Measurements from ENCODE around the gene MFSD8. TPM values are rescaled to one million over a fixed set of nuclear protein-coding genes. Genes with fewer than 3 reads are reported as not detected.
"Not testable (repeated sequence)": the region's sequence is repeated elsewhere in the genome, so short reads cannot be mapped to it uniquely, and the experiment has no call there.

The MFSD8 gene
- total RNA-seq, 1 donor from 2014 or later, result 9.4 TPM

GRCh38 chr4:127959794-127960193 is 5.2 kb downstream of the MFSD8 start:
- intact Hi-C loops (cut with micrococcal nuclease), result no loop called here
- no peak for ATAC-seq
- no peak for DNase-seq

DNA sequence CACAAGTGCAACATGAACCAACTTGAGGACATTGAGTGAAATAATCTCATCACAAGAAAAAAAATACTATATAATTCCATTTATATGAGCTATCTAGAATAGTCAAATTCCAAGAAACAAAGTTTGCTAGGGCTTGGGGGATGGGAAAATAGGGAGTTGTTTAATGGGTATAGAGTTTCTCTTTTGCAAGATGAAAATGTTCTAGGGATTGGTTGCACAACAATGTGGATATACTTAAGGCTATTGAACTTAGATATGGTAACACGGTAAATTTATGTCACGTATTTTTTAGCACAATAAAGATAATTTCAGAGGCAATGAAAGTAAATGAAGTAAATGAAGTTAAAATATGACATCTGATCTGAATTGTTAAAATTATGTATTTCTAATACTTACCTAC is 7.9 kb downstream of the MFSD8 start:
- ATAC-seq (no peak), DNase-seq (no peak)
- intact Hi-C loops (cut with micrococcal nuclease), result no loop called here

DNA sequence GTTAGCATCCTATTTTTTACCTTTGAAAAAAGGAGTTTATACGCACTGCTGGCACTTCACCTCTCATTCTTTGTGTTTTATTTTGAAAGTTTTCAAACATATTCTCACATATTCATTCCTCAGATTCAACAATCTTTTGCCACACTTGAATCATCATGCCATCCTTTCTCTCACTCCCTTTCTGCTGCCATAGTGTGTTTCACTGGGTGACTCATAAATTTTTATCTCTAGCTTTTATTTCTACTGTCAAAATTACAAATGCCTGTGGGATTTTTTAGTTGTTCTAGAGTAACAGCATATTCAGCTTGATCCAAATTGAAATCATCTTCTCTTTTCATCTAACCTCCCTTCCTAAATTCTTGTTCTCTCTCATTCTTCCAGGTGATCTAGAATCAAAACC is 28.0 kb downstream of the MFSD8 start:
- no peak for ATAC-seq
- DNase-seq, result no peak
- intact Hi-C loops (cut with micrococcal nuclease), result no loop called here

DNA sequence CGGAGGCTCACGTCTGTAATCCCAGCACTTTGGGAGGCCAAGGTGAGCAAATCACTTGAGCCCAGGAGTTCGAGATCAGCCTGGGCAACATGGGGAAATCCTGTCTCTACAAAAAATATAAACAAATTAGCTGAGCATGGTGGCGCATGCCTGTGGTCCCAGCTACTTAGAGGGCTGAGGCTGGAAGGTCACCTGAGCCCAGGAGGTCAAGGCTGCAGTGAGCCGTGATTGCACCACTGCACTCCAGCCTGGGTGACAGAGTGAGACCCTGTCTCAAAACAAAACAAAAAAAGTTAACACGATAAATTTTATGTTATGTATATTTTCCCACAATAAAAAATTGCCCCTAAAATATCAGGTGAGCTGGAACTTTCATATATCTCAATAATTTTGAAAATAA is 33.1 kb downstream of the MFSD8 start:
- ATAC-seq; DNase-seq; intact Hi-C loops (cut with micrococcal nuclease): not testable (repeated sequence)

DNA sequence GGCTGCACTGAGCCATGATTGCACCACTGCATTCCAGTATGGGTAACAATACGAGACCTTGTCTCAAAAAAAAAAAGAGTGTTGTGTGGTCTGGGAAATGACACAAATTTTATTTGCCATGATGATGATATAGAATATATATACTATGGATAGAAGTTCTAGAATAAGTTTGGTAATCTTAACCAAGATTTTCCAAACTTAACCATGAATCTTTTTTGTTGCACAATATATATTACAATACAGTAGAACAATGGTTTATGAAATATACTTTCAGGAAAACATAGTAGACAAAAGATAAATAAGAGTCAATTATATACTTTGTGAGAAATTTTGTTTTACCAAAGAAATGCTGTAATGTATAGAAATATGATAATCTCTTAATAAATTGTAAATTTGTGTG is 34.8 kb downstream of the MFSD8 start:
- ATAC-seq (no peak), DNase-seq (no peak)
- intact Hi-C loops (cut with micrococcal nuclease), result no loop called here

DNA sequence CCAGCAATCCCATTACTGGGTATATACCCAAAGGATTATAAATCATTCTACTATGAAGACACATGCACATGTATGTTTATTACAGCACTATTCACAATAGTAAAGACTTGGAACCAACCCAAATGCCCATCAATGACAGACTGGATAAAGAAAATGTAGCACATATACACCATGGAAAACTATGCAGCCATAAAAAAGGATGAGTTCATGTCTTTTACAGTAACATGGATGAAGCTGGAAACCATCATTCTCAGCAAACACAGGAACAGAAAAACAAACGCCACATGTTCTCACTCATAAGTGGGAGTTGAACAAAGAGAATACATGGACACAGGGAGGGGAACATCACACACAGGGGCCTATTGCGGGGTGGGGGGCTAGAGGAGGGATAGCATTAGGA is 39.3 kb downstream of the MFSD8 start:
- intact Hi-C loops (cut with micrococcal nuclease); ATAC-seq; DNase-seq: not testable (repeated sequence)

GRCh38 chr4:127922226-127922625 is 42.7 kb downstream of the MFSD8 start:
- DNase-seq, result no peak
- ATAC-seq, result no peak
- intact Hi-C loops (cut with micrococcal nuclease), result no loop called here

- intact Hi-C loops (cut with micrococcal nuclease), result no loop called here
- ATAC-seq, result no peak
- no peak for DNase-seq
These were observed 44.5 kb downstream of the MFSD8 start for GRCh38 chr4:127920521-127920920.

- intact Hi-C loops (cut with micrococcal nuclease), result no loop called here
- DNase-seq (no peak), ATAC-seq (peak; percentile 97)
These were observed 47.8 kb downstream of the MFSD8 start for GRCh38 chr4:127917151-127917550.

DNA sequence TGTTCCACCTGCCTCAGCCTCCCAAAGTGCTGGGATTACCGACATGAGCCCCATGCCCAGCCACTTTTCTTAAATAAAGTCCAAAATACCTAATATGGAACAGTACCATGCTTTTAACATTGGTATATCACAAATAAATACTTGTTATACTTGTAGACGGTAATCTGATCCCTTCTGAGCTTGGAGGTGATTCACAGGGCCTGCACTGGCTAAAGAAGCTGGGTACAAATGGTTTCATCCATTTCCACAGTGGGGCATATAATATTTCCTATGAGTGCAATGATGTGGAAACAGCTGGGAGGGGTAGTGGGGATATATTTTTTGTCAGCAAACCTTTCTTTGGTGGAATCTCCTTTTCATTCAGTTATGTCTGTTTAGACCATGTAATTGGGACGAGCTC is 48.5 kb downstream of the MFSD8 start:
- DNase-seq (no peak), ATAC-seq (no peak)
- intact Hi-C loops (cut with micrococcal nuclease), result no loop called here

- no peak for DNase-seq
- intact Hi-C loops (cut with micrococcal nuclease), result no loop called here
- no peak for ATAC-seq
These were observed 59.9 kb downstream of the MFSD8 start for GRCh38 chr4:127905029-127905428.

DNA sequence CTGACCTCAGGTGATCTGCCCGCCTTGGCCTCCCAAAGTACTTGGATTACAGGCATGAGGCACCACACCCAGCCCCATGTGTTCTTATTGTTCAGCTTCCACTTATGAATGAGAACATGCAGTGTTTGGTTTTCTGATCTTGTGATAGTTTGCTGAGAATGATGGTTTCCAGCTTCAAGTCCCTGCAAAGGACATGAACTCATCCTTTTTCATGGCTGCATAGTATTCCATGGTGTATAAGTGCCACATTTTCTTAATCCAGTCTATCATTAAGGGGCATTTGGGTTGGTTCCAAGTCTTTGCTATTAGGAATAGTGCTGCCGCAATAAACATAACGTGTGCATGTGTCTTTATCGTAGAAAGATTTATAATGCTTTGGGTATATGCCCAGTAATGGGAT is 65.3 kb downstream of the MFSD8 start:
- ATAC-seq; DNase-seq; intact Hi-C loops (cut with micrococcal nuclease): not testable (repeated sequence)

GRCh38 chr4:127896528-127896927 is 68.4 kb downstream of the MFSD8 start:
- DNase-seq, result no peak
- intact Hi-C loops (cut with micrococcal nuclease), result no loop called here
- ATAC-seq, result no peak

- ATAC-seq (no peak), DNase-seq (no peak)
- intact Hi-C loops (cut with micrococcal nuclease), result no loop called here
These were observed 68.9 kb downstream of the MFSD8 start for GRCh38 chr4:127896069-127896468.

GRCh38 chr4:127889903-127890302 is 75.1 kb downstream of the MFSD8 start:
- DNase-seq (no peak), ATAC-seq (no peak)
- intact Hi-C loops (cut with micrococcal nuclease), result no loop called here

DNA sequence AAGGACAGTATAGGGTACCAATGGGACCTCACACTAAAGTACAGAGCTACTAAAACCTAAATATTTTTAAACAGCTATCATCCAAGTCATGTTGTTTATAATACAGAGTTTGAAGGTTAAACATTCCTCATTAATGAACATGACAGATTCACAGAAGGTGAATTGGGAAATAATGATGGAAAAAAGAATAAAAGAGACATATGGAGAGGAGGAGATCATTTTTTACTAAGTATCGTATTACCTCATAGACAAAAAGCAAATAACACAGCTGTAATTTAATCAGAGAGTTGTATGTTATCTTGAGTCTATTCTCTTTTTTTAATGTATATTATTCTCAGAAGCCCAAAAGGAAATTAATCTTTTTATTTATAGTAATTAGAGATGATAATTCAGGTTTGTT is 76.4 kb downstream of the MFSD8 start:
- intact Hi-C loops (cut with micrococcal nuclease), result no loop called here
- ATAC-seq (no peak), DNase-seq (no peak)

- ATAC-seq, result peak; percentile 66
- DNase-seq, result no peak
- intact Hi-C loops (cut with micrococcal nuclease), result no loop called here
These were observed 83.5 kb downstream of the MFSD8 start for GRCh38 chr4:127881563-127881864.

DNA sequence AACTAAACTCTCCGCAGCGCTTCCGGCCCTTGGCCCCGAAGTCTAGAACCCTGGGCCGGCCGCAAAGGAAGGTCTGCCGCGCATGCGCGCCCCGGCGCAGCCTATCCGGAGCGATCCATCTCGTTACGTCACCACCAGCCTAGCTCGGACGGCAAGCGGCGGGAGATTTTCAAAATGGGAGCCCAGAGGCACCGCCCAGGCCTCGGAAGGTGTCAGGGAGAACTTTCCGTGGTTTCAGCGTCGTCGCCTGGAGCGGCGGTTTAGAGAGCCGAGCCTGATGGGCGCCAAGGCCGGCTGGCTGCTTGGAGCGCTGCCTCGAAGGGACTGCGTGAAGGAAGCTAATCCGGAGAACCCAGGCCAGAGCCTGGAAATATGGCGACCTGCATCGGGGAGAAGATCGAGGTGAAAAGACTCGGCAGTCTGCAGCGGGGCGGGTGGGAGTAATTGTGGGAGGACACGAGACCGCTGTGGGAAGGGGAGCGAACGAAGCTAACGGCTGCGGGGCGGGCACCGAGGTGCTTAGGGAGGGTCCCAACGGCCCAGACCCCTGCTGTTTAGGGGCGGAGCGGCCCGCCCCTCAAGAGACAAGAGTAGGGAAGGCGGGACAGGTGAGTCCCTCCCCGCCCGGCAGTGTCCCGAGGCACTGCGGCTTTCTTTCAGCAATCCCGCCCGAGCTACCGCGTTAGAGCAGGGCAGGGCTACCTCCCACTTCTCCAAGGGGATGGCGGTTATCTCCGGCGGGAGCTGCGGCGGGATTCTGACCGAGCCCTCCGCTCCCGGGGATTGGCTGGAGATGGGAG is 84.0 kb downstream of the MFSD8 start, which contains the start of gene PLK4:
TSS of gene PLK4 (plus strand) at position 131 of the 800 bp plus-strand sequence. CDS start at position 373, 242 bp downstream.
- intact Hi-C loops (cut with micrococcal nuclease), result no loop called here
- ATAC-seq (peak; percentile 99), DNase-seq (peak; percentile 96)

DNA sequence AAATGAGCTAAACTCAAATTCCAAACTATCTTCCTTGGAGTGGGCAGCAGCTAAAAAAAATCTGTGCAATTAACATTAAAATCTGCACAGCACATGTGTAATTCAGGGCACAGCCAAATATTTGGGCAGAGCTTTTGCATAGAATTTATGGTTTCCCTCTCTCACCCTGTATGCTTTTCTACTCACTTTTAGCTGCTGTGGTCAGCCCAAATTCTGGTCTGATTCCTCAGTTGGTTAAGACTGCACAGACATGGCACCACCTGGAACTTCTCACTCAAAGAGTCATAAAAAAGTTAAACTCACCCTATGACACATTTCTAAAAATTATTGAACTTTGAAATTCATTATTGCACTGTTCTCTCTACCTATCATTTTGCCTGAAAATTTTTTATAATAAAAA is 89.2 kb downstream of the MFSD8 start:
- intact Hi-C loops (cut with micrococcal nuclease), result no loop called here
- no peak for DNase-seq
- no peak for ATAC-seq

- intact Hi-C loops (cut with micrococcal nuclease), result no loop called here
- ATAC-seq (peak; percentile 86), DNase-seq (no peak)
These were observed 94.3 kb downstream of the MFSD8 start for GRCh38 chr4:127870688-127871087.

- DNase-seq, result no peak
- intact Hi-C loops (cut with micrococcal nuclease), result no loop called here
- ATAC-seq, result no peak
These were observed 94.7 kb downstream of the MFSD8 start for GRCh38 chr4:127870281-127870680.

Data from left ventricle myocardium superior (tissue), 1 donor.